ENCODE results near the gene UNC5A.

UNC5A gene

GRCh38 chr5:176897263-176897662, 86.9 kb downstream of the UNC5A start:
- DNase-seq (ENCODE audit: low read depth) = no peak

- no peak for DNase-seq (ENCODE audit: low read depth)
Observed at GRCh38 chr5:176899296-176899891, 89.0 kb downstream of the UNC5A start, which contains the start of gene HK3. HK3 (minus strand) TSS chr5:176899346; CDS start chr5:176896159, 3,187 bp downstream.

- DNase-seq (ENCODE audit: low read depth) = no peak
Observed at GRCh38 chr5:176899946-176900779, 89.8 kb downstream of the UNC5A start.

DNA sequence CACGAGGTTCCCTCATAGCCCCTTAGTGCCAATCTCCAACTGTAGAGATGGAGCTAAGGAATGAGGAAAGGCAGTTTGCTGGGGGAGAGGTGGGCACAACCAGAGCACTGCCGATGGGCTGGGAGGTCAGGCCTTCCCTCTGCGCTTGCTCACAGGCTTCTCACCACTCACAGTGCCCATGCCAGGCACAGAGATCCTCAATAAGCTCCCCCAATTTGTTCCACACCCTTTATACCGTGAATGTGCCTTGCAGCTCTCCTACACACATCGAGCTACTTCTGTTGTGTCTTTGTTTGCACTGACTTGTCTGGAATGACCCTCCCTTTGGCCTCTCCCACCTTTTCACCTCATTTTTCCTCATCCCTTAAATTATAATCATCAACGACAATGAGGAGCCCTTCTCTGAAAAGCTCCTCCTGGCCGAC, 90.4 kb downstream of the UNC5A start:
- no peak for DNase-seq (ENCODE audit: low read depth)

- no peak for DNase-seq (ENCODE audit: low read depth)
Observed at GRCh38 chr5:176901260-176902101, 91.1 kb downstream of the UNC5A start.

DNA sequence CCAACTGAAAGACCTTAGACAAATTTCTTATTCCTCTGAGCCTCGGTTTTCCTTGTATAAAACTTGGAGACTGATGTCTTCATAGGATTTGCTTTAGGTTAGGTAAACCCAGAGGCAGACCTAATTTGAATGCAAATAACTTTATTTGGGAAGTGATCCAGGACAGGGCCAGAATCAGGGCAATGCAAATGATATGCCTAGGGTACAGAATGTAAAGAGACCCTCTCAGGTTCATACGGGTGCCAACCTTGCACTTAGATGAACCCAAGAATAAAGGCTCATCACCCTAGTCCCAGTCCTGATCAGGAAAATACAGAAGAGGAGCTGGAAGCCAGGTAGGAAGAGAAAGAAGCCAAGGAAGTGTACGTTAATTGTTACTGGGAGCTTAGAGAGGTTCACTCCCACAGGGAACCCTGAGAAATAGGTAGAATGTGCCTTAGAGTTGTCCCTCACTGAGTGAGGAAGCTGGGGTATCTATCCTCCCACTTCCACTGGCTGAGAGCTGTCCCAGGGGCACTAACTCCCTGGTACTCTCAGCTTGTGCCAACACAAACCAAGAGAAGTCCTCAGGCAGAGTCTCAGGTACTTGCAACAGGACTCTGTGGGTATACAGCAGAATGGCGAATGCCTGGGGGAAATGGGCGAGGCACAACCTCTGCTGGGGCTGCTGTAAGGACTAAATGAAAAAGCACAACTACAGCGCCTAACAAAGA, 91.9 kb downstream of the UNC5A start:
- no peak for DNase-seq (ENCODE audit: low read depth)

DNA sequence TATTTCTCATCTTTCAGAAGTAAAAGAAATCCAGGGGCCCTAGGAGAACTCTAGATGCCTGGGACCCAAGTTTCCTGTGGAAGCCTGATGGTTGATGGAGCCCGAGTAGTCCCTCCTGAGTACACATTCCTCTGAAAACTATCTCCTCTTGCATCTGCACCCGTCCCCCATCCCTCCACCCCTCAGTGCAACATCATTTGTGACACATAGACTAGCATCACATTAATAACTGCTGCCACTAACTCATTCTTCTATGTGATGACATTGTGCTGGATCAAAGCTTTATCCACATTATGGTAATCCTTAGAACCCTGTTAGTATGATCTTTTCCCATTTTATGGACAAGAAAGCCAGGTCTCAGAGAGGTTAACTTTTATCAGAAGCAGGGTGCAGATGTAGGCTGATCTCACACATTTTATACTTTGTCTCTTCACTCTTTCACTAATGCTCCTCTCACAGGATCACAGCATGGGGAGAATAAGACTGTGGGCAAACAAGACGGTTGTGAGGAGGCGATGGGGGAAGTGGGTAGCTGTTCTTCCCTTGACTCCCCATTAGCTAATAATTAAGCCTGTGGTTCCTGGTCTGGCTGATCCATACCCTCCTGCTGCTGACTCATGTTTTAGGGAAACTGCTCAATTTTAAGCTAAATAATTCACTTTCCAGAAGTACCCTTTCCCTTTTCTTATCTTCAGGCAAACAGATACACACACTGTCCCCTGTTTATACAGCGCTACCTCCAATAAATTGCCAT, 92.7 kb downstream of the UNC5A start:
- DNase-seq (ENCODE audit: low read depth) = no peak

GRCh38 chr5:176904276-176904675, 93.9 kb downstream of the UNC5A start:
- DNase-seq (ENCODE audit: low read depth) = no peak

- no peak for DNase-seq (ENCODE audit: low read depth)
Observed at GRCh38 chr5:176906126-176906525, 95.8 kb downstream of the UNC5A start.

DNA sequence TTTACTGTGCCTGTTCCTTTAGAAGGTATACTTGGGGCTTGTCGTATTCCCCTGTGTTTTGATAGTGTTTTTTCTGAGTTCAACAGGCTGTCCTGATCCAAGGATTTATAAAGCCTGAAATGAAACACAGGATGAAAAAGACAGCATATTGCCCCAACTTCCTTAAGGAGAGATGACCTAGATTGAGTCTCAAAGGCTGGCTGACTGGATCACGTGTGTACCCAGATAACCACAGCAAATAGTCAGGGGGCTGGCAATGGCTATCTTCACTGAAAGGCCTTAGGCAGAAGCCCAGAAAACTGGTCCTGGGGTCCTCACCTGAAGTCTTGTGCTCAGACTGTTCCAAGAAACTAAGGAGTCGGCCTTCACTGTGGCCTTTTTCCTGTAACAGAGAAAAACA, 96.4 kb downstream of the UNC5A start:
- no peak for DNase-seq (ENCODE audit: low read depth)

DNA sequence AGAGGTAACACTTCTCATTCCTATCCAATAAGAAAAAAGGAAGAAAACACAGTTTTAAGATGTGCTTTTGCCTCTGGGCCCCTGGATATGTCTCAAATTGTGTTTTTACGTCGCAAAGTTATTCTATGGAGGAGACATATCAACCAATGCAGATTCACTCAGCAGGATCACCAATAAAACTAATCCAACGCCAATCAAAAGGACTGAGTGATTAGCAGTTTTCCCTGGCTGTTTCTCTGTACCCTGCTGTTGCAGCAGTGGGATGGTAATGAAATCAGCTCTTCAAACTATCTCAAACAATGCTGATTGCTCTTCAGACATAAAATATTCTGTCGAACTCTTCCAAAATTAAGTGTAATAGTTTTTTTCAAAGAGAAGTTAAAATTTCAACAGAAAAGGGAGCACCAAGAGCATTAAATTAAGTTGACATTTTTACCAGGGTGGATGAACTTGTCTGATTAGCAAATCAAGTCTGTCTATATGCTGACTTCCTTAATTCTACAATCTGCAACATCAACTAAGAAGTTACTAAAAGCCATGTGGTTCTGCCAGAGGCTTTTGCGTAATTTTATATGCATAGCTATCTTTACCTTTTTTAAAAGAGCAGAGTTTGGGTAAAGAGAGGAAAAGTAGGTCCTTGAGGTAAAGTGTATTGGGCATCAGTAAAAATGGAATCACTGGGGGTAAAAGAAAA, 98.5 kb downstream of the UNC5A start:
- DNase-seq (ENCODE audit: low read depth) = no peak

DNA sequence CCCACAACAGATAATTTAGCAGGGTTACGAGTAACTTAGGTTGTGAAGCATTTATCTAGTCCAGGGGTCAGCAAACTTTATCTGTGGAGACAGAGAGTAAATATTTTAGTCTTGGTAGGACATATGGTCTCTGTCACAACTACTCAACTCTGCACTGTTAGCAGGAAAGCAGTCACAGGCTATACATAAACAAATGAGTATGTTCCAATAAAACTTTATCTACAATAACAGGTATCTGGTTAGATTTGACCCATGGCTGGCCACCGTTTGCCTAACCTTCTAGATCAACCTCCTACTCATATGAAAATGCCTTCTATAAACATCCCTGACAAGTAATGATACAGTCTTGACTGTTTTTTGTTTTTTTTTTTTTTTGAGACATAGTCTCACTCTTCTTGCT, 101.8 kb downstream of the UNC5A start:
- DNase-seq (ENCODE audit: low read depth) = no peak

DNA sequence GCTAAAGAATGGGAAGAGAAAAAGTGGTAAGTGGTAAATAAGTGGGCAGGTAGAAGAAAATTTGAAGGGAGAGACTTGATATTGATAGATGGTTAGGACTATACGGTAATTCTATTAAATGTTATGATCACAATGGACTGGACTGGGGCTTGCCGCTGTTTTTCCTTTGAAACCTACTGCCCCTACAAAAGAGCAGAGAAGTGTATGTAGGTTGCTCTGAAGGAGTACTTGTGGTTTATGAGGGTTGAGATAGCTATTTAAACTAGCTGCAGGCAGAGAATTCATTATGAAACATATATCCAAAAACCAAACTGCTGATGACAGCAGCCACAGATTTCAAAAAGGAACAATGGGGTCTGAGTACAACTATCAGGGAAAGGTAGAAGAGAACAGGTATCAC, 105.5 kb downstream of the UNC5A start:
- DNase-seq (ENCODE audit: low read depth) = no peak

GRCh38 chr5:176916337-176916736, 106.0 kb downstream of the UNC5A start:
- DNase-seq (ENCODE audit: low read depth) = no peak

DNA sequence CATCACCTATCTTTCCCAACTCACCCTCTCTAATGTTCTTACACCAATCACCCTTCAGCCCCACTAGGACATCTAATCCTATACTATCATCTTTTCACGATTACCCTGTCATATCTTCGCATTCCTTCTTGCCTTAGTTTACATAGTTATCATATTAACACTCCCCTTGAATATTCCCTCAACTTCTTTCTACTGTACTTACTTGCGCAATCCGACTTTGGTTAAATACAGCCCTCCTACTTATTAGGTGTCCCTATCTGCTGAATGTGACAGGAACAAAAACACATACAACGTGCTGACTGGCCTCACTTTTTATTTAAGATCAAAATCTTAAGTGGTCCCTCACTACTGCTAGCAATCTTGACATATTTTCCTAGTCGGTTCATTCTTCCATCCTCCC, 108.3 kb downstream of the UNC5A start:
- DNase-seq (ENCODE audit: low read depth) = no peak

GRCh38 chr5:176921714-176922113, 111.4 kb downstream of the UNC5A start:
- DNase-seq (ENCODE audit: low read depth) = no peak

DNA sequence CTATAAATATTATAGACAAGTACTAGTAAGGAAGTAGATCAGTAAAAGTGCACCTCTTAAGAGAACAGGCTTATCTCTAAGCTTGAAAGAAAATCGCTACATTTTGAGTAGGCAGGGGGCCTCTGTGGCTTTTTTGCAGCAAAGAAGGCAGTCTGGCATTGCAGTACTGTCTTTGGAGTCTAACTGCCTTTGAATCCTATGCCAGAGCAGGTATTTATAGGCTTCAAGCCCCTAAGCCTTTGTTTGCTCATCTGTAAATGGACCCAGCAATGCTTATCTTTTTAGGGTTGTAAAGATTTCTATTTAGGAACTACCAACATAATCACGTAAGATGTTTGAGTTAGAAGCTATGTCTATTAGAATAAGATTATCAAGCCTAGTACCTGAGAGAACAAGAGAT, 112.5 kb downstream of the UNC5A start:
- no peak for DNase-seq (ENCODE audit: low read depth)

GRCh38 chr5:176927562-176927961, 117.2 kb downstream of the UNC5A start:
- no peak for DNase-seq (ENCODE audit: low read depth)

GRCh38 chr5:176929654-176930053, 119.3 kb downstream of the UNC5A start:
- DNase-seq (ENCODE audit: low read depth) = no peak
